GM12801 (cell line): ENCODE measurements around the gene RAI1.

ENCODE experiments used
- CTCF ChIP-seq: IDR thresholded peaks from one replicate; pipeline ENCODE4 v1.5.1; 2011; ENCODE audit warnings: control low read depth; ENCODE audit not compliant: insufficient read length; ENCODE audit errors: extremely low read depth

RAI1 gene

GRCh38 chr17:17755715-17756114, 74.5 kb downstream of the RAI1 start:
- TF ChIP-seq CTCF = no peak

- TF ChIP-seq CTCF = no peak
Observed at GRCh38 chr17:17757391-17757791, 76.1 kb downstream of the RAI1 start.

- no peak for TF ChIP-seq CTCF
Observed at GRCh38 chr17:17757956-17758845, 76.9 kb downstream of the RAI1 start.

- TF ChIP-seq CTCF = no peak
Observed at GRCh38 chr17:17758941-17759563, 77.8 kb downstream of the RAI1 start.

GRCh38 chr17:17760350-17760749, 79.1 kb downstream of the RAI1 start:
- TF ChIP-seq CTCF = no peak

- TF ChIP-seq CTCF = no peak
Observed at GRCh38 chr17:17760872-17761550, 79.8 kb downstream of the RAI1 start.
